ENCODE data around the gene CARNS1. TPM values are rescaled to one million over a fixed set of nuclear protein-coding genes. Genes with fewer than 3 reads are reported as not detected.

The CARNS1 gene
- total RNA-seq, 1 experiment from 2014 or later: 1.1 TPM

DNA sequence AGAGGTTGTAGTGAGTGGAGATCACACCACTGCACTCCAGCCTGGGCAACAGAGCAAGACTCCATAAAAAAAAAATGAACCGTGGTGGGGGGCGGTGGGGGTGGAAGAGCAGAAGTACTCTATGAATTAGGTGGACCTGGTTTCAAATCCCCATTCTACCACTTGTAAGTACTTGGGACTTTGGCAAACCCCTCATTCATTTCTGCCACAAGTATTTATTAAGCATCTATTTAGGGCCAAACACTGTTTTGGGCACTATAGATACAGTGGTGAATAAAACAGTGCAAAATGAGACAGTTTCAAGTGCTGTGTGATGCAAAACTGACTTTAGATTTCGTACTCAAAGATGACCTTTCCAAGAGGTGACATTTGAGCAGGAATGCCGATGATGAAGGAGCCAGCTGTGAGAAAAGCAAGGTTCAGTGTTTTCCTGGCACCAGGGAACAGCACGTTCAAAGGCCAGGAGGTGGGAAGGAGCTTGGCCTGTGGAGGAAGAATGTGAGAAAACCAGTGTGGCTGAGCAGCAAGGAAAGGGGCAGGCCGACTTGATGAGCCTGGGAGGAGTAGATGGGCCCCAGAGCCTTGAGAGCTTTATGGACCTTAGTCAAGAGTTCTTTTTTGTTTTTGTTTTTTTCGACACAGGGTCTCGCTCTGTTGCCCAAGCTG is 55.0 kb downstream of the CARNS1 start:
- H3K27me3 ChIP-seq (ENCODE audit: insufficient read depth, low read length): peaks cover 3% of the 10 kb centered on the region; the same call in 1 of the 2 replicates
- no peak overlapping the region for H3T11ph ChIP-seq (ENCODE audit: low read length)
- H2BK12ac ChIP-seq (ENCODE audit: insufficient read length, low read depth, low read length): no peak overlapping the region
- H2BK5ac ChIP-seq (ENCODE audit: insufficient read length, low read length): no peak overlapping the region
- H3K27me3 Mint-ChIP-seq (ENCODE audit: low read depth): peaks cover 9% of the 10 kb centered on the region
- no peak overlapping the region for H3K23ac ChIP-seq (ENCODE audit: insufficient read length, low read depth, low read length)
- H3K79me1 ChIP-seq (ENCODE audit: insufficient read depth, low read depth, low read length, poor library complexity, severe bottlenecking): no peaks in the 10 kb centered on the region
- H3K9me3 ChIP-seq (ENCODE audit: control insufficient read depth, low read depth, low read length): no peaks in the 10 kb centered on the region
- no peaks in the 10 kb centered on the region for H3K9me3 Mint-ChIP-seq
- H4K8ac ChIP-seq (replicated peaks; ENCODE audit: insufficient read length, low read depth, low read length): no peak overlapping the region
- H4K20me1 ChIP-seq (ENCODE audit: control insufficient read depth, insufficient read depth, insufficient read length): no peaks in the 10 kb centered on the region
- TF ChIP-seq CTCF (conservative IDR thresholded peaks at IDR 0.05): no peak
- H3K56ac ChIP-seq (ENCODE audit: insufficient read length, low read depth, low read length): no peak overlapping the region
- no peak overlapping the region for H4K5ac ChIP-seq (ENCODE audit: insufficient read length, low read depth, low read length)
- H2AFZ ChIP-seq (ENCODE audit: low read length): no peak overlapping the region
- no peak overlapping the region for H2BK120ac ChIP-seq (ENCODE audit: low read depth, low read length, poor library complexity, severe bottlenecking)
- peaks cover 5% of the 10 kb centered on the region for H3K23me2 ChIP-seq (ENCODE audit: insufficient read length, low read depth, low read length, poor library complexity, severe bottlenecking)
- peaks cover 0 to under 1% (median 0%) of the 10 kb centered on the region in 3 experiments; a peak in 2 of 7 replicates for H3K36me3 Mint-ChIP-seq (ENCODE audit: insufficient read depth in 1 of 3, low read depth in 3 of 3)
- no peak overlapping the region for H3K9ac ChIP-seq (ENCODE audit: extremely low read depth, insufficient read length, low read length)
- H3K18ac ChIP-seq (ENCODE audit: insufficient read length, low read depth, low read length): no peak overlapping the region
- H3K4ac ChIP-seq (ENCODE audit: low read depth, low read length): no peak overlapping the region
- WGBS (ENCODE audit: extremely low coverage, insufficient read length, low lambda C conversion rate): no CpG with 5 or more reads among the region's 8 CpGs
- H2BK15ac ChIP-seq (ENCODE audit: low read depth, low read length): no peak overlapping the region
- no peak overlapping the region for H3K4me3 Mint-ChIP-seq
- H3K14ac ChIP-seq (ENCODE audit: insufficient read depth, low read length): no peak overlapping the region
- H3K4me2 ChIP-seq (ENCODE audit: insufficient read depth, insufficient read length, low read length): no peak overlapping the region
- no peaks in the 10 kb centered on the region; the same call in 1 of the 2 replicates for H3K4me1 ChIP-seq (ENCODE audit: insufficient read depth, low read length)
- H2BK20ac ChIP-seq (ENCODE audit: low read depth, low read length, poor library complexity, severe bottlenecking): no peak overlapping the region
- no peak overlapping the region for H4K91ac ChIP-seq (ENCODE audit: insufficient read length, low read depth, low read length)
- H3K27ac ChIP-seq (ENCODE audit: insufficient read length, low read depth, low read length): no peak overlapping the region
- no peak for DNase-seq
- no peaks in the 10 kb centered on the region for H3K79me2 ChIP-seq (ENCODE audit: insufficient read depth, low read length)
- no peak overlapping the region for H2AK5ac ChIP-seq (ENCODE audit: insufficient read length, low read length)
- no peak overlapping the region for H3K27ac Mint-ChIP-seq
- H3K4me1 Mint-ChIP-seq: peaks cover 13 to 17% of the 10 kb centered on the region in 2 experiments
